ENCODE results near the gene HLA-A. TPM values are rescaled to one million over a fixed set of nuclear protein-coding genes. Genes with fewer than 3 reads are reported as not detected.
"Not testable (repeated sequence)": the region's sequence is repeated elsewhere in the genome, so short reads cannot be mapped to it uniquely, and the experiment has no call there.

The HLA-A gene
- total RNA-seq, 1 experiment from 2014 or later: 251 TPM

DNA sequence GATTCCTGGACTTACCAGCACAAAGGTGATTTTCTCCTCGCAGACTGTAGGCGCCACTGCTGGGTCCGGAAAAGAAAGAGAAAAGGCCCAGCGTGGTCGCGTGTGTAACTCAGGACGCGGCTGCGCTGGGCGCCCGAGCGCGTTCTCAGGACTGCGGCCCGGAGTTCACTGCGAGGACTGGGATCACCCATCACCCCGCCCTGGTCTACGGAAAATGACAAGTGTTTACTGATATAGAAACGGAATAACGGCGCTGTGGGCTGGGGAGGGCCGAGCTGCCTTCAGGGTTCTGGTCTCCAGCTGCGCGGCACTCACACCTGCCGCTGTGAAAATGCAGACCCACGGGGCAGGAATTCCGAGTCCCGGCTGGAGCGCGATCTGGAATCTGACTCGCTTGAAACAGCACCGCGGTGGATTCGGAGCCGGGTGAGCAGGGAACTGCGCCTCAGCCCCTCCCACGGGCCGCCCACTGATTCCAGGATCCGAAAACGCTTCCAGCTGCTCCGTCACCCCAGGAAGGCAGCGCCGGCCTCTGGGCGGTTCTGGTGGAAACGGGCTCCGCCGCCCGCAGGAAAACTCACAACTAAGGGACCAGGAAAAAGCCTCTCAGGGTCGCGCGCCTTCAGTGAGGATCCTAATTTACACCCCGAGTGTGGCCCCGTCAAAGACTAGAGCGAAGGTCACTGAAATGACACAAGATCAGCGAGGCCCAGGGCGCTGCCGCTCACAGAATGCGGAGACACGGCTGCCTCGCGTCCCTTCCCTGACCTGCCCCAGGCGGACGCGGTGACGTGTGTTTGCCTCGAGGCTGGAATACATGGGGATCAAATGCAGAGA, 34.5 kb downstream of the HLA-A start (continued):
- TF ChIP-seq TCF7L2 (IDR thresholded peaks at IDR 0.05; ENCODE audit: borderline replicate concordance, extremely low read depth, insufficient read depth, insufficient read length): peak; percentile 12
- TF ChIP-seq RAD21 (IDR thresholded peaks at IDR 0.05; ENCODE audit: low read depth): peak; percentile 34; the same call in 1 of the 2 replicates
- no peak for TF ChIP-seq SP1 (IDR thresholded peaks at IDR 0.05; ENCODE audit: low read depth)
- TF ChIP-seq ZFX (IDR thresholded peaks at IDR 0.05): peak; percentile 63; the same call in 1 of the 2 replicates

DNA sequence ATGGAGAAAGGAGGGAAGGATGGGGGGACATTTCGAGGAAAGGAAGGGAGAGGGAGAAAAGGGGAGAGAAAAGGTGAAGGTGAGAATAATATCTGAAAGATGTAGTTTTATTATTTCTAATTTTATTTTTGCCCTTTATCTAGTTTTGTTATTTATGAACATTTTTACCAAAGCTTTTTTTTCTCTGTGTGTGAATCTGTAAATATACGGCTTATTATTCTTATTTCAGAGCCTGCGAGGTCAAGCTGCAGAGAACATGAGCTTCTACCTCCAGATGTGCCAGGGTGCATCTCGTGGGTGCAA, 35.0 kb downstream of the HLA-A start:
- ChIA-PET RAD21 (ENCODE audit: low non-redundant PET in 1 of 2, low total read pairs in 2 of 2, uncharacterized antibody in 2 of 2, unreplicated experiment in 2 of 2) (no interaction called here), CTCF (no interaction called here), POLR2A (interaction anchor here (0.8 to 2.1 kb wide), 4 partner anchors 9 to 18 kb away, joined by 4 to 9 read pairs (median 6); no protein-coding TSS in a partner anchor)
- peak overlapping the region; percentile 24 for H2AFZ ChIP-seq (ENCODE audit: low read depth, low read length, poor library complexity, severe bottlenecking)
- ATAC-seq: no peak
- no peaks in the 10 kb centered on the region for H3K27me3 ChIP-seq (ENCODE audit: insufficient read depth, low read length)
- peaks cover 7 to 20% of the 10 kb centered on the region in 2 experiments for H3K4me1 ChIP-seq (ENCODE audit: control insufficient read depth in 1 of 2, insufficient read depth in 2 of 2, low read length in 2 of 2)
- H3K27ac ChIP-seq (ENCODE audit: low read depth, low read length): peak overlapping the region; percentile 89
- peak overlapping the region; percentile 88 for H3K4me2 ChIP-seq (ENCODE audit: low read length)
- intact Hi-C loops (cut with micrococcal nuclease): no loop called here
- H3K9me3 ChIP-seq (ENCODE audit: control insufficient read depth in 1 of 2, insufficient read depth in 1 of 2, low read depth in 1 of 2, low read length in 2 of 2): no peaks in the 10 kb centered on the region
- peak overlapping the region; percentile 53 to 58 for H3K4me3 ChIP-seq (replicated peaks in 1 of 2; ENCODE audit: low read depth in 1 of 2, low read length in 2 of 2)
- H3K36me3 ChIP-seq (ENCODE audit: control insufficient read depth in 1 of 2, insufficient read depth in 2 of 2, low read length in 2 of 2): no peaks in the 10 kb centered on the region
- TF ChIP-seq TCF7L2 (IDR thresholded peaks at IDR 0.05; ENCODE audit: borderline replicate concordance, extremely low read depth, insufficient read depth, insufficient read length) (no peak), RAD21 (IDR thresholded peaks at IDR 0.05; ENCODE audit: low read depth) (no peak), EZH2phosphoT487 (IDR thresholded peaks at IDR 0.05; ENCODE audit: borderline replicate concordance) (no peak), SP1 (IDR thresholded peaks at IDR 0.05; ENCODE audit: low read depth) (no peak), YY1 (IDR thresholded peaks at IDR 0.05; ENCODE audit: extremely low read depth, insufficient replicate concordance, low read depth, low read length) (no peak), SIN3A (IDR thresholded peaks at IDR 0.05; ENCODE audit: low read depth) (no peak), EGR1 (IDR thresholded peaks at IDR 0.05; ENCODE audit: low read depth) (no peak)
- peak overlapping the region; percentile 66 for H3K9ac ChIP-seq (ENCODE audit: low read length)
- DNase-seq (ENCODE audit: low read depth, low spot score): no peak
- H3K9me2 ChIP-seq (ENCODE audit: insufficient read depth): no peaks in the 10 kb centered on the region
- no peaks in the 10 kb centered on the region for H3K79me2 ChIP-seq (ENCODE audit: insufficient read depth, low read length)
- TSS peak; percentile 89 for BruUV-seq (replicated peaks)
- no peaks in the 10 kb centered on the region for H4K20me1 ChIP-seq (ENCODE audit: insufficient read depth)

DNA sequence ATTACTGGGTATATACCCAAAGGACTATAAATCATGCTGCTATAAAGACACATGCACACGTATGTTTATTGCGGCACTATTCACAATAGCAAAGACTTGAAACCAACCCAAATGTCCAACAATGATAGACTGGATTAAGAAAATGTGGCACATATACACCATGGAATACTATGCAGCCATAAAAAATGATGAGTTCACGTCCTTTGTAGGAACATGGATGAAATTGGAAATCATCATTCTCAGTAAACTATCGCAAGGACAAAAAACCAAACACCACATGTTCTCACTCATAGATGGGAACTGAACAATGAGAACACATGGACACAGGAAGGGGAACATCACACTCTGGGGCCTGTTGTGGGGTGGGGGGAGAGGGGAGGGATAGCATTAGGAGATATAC, 37.7 kb downstream of the HLA-A start:
- DNase-seq (ENCODE audit: low read depth, low spot score); H3K36me3 ChIP-seq (ENCODE audit: control insufficient read depth in 1 of 2, insufficient read depth in 2 of 2, low read length in 2 of 2); H3K27ac ChIP-seq (ENCODE audit: low read depth, low read length); H3K27me3 ChIP-seq (ENCODE audit: insufficient read depth, low read length); H2AFZ ChIP-seq (ENCODE audit: low read depth, low read length, poor library complexity, severe bottlenecking); intact Hi-C loops (cut with micrococcal nuclease); H3K9me3 ChIP-seq (ENCODE audit: control insufficient read depth in 1 of 2, insufficient read depth in 1 of 2, low read depth in 1 of 2, low read length in 2 of 2); RAD21 ChIA-PET (ENCODE audit: low non-redundant PET in 1 of 2, low total read pairs in 2 of 2, uncharacterized antibody in 2 of 2, unreplicated experiment in 2 of 2); ATAC-seq; POLR2A ChIA-PET; H3K4me3 ChIP-seq (replicated peaks in 1 of 2; ENCODE audit: low read depth in 1 of 2, low read length in 2 of 2); CTCF ChIA-PET; H3K9me2 ChIP-seq (ENCODE audit: insufficient read depth); H3K9ac ChIP-seq (ENCODE audit: low read length); H3K4me2 ChIP-seq (ENCODE audit: low read length); H3K79me2 ChIP-seq (ENCODE audit: insufficient read depth, low read length); BruUV-seq (replicated peaks); H4K20me1 ChIP-seq (ENCODE audit: insufficient read depth): not testable (repeated sequence)
- peaks cover 7 to 16% of the 10 kb centered on the region in 2 experiments for H3K4me1 ChIP-seq (ENCODE audit: control insufficient read depth in 1 of 2, insufficient read depth in 2 of 2, low read length in 2 of 2)

Measured in HCT116 (cell line).